SK-N-SH (cell line): Measurements from ENCODE around the gene XPO1. TPM values are rescaled to one million over a fixed set of nuclear protein-coding genes. Genes with fewer than 3 reads are reported as not detected.
A peak's percentile ranks its signal among the peaks of the same experiment; 100 is the strongest.

Experiments
- CTCF ChIA-PET: fragments of 300-600, 350-600 bp; formaldehyde crosslinking; extraction: SDS; loops from one replicate; lab custom pipeline; 2021; lab: Yijun Ruan, JAX
- POLR2A ChIA-PET: fragments of 350-600 bp; sonication (Branson Sonifier 250); formaldehyde crosslinking; extraction: SDS; loops from one replicate; lab custom pipeline; 2020; ENCODE audit warnings: antibody characterized with exemption, inconsistent platforms; lab: Yijun Ruan, JAX
- DNase-seq: peaks from one replicate; pipeline ENCODE4 v3.0.0; 2012
- H2AFZ ChIP-seq: fragments of 200-600 bp; sonication (generic); 2 replicates; pipeline ENCODE4 v1.8.1; 2016; ENCODE audit warnings: antibody characterized with exemption, mild to moderate bottlenecking, low read depth
- H3F3A ChIP-seq: fragments of 200-600 bp; sonication (generic); replicated peaks from 2 replicates; pipeline ENCODE3; 2016; ENCODE audit warnings: antibody characterized with exemption, mild to moderate bottlenecking; ENCODE audit not compliant: insufficient read depth
- H3K27ac ChIP-seq, 2 experiments: fragments of 200-500 bp in 1 of 2; fragments of 200-600 bp in 1 of 2; sonication (Bioruptor generic) in 1 of 2; sonication (generic), shearing (Covaris generic) in 1 of 2; 2 replicates each; pipeline versions ENCODE4 v1.5.1 to v1.6.1; 2014 to 2016; ENCODE audit warnings: low read depth in 2 of 2, inconsistent platforms in 1 of 2, low read length in 1 of 2, mild to moderate bottlenecking in 1 of 2, mixed read lengths in 1 of 2
- H3K27me3 ChIP-seq: fragments of 200-600 bp; sonication (generic), shearing (Covaris generic); 2 replicates; pipeline ENCODE4 v1.6.1; 2016; ENCODE audit warnings: mixed run types; ENCODE audit not compliant: insufficient read depth
- H3K36me3 ChIP-seq, 2 experiments: fragments of 200-500 bp in 1 of 2; fragments of 200-600 bp in 1 of 2; sonication (Bioruptor generic) in 1 of 2; sonication (generic) in 1 of 2; replicated peaks in 1 of 2; 2 replicates each; pipeline versions ENCODE3 to v1.5.1; 2014 to 2016; ENCODE audit warnings: low read length in 1 of 2, mild to moderate bottlenecking in 1 of 2; ENCODE audit not compliant: insufficient read depth in 2 of 2, control insufficient read depth in 1 of 2
- H3K4me1 ChIP-seq, 2 experiments: fragments of 200-500 bp in 1 of 2; fragments of 200-600 bp in 1 of 2; sonication (Bioruptor generic) in 1 of 2; sonication (generic), shearing (Covaris generic) in 1 of 2; 2 replicates each; pipeline versions ENCODE4 v1.5.1 to v1.6.1; 2014 to 2016; ENCODE audit warnings: low read depth in 1 of 2, low read length in 1 of 2, mixed run types in 1 of 2; ENCODE audit not compliant: insufficient read depth in 2 of 2, control insufficient read depth in 1 of 2
- H3K4me2 ChIP-seq: fragments of 200-600 bp; sonication (generic), shearing (Covaris generic); 2 replicates; pipeline ENCODE4 v1.6.1; 2017; ENCODE audit warnings: mixed run types
- H3K4me3 ChIP-seq, 2 experiments: fragments of 200-500 bp in 1 of 2; fragments of 200-600 bp in 1 of 2; sonication (Bioruptor generic) in 1 of 2; sonication (generic), shearing (Covaris generic) in 1 of 2; 2 replicates each; pipeline versions ENCODE4 v1.5.1 to v1.8.1; 2014 to 2016; ENCODE audit warnings: low read depth in 2 of 2, inconsistent platforms in 1 of 2, low read length in 1 of 2, mild to moderate bottlenecking in 1 of 2, mixed read lengths in 1 of 2, moderate library complexity in 1 of 2
- H3K79me2 ChIP-seq: fragments of 200-600 bp; sonication (generic); 2 replicates; pipeline ENCODE4 v1.8.1; 2017; ENCODE audit warnings: mild to moderate bottlenecking; ENCODE audit not compliant: insufficient read depth
- H3K9ac ChIP-seq: fragments of 200-600 bp; sonication (generic); 2 replicates; pipeline ENCODE4 v1.6.1; 2017; ENCODE audit warnings: mixed run types
- H3K9me2 ChIP-seq: fragments of 200-600 bp; sonication (generic); 2 replicates; pipeline ENCODE4 v1.6.1; 2017; ENCODE audit warnings: mixed run types
- H3K9me3 ChIP-seq: fragments of 200-600 bp; sonication (generic); 2 replicates; pipeline ENCODE4 v1.6.1; 2017; ENCODE audit warnings: mixed run types, mild to moderate bottlenecking, moderate library complexity
- H4K20me1 ChIP-seq: fragments of 200-600 bp; sonication (generic); 2 replicates; pipeline ENCODE4 v1.6.1; 2017; ENCODE audit warnings: mild to moderate bottlenecking, mixed run types; ENCODE audit not compliant: insufficient read depth
- CHD2 ChIP-seq: fragments of 150-350 bp; IDR thresholded peaks from 2 replicates; pipeline ENCODE4 v1.6.1; 2018; ENCODE audit warnings: low read length; ENCODE audit not compliant: partially characterized antibody
- FOXJ3 ChIP-seq: sonication (generic); formaldehyde crosslinking; IDR thresholded peaks from 2 replicates; pipeline ENCODE4 v1.5.1; 2020; ENCODE audit warnings: mild to moderate bottlenecking, missing genetic modification reagents
- FOXM1 ChIP-seq: IDR thresholded peaks from 2 replicates; pipeline ENCODE4 v1.4.0; 2012; ENCODE audit warnings: low read depth, mild to moderate bottlenecking
- JUND ChIP-seq: IDR thresholded peaks from 2 replicates; pipeline ENCODE4 v1.4.0; 2012
- NFIC ChIP-seq: IDR thresholded peaks from 2 replicates; pipeline ENCODE4 v1.4.0; 2012; ENCODE audit warnings: borderline replicate concordance
- NRF1 ChIP-seq: IDR thresholded peaks from 2 replicates; pipeline ENCODE4 v1.6.1; 2012; ENCODE audit warnings: low read depth, mild to moderate bottlenecking, low read length
- PBX3 ChIP-seq: IDR thresholded peaks from 2 replicates; pipeline ENCODE4; 2012
- RFX5 ChIP-seq: IDR thresholded peaks from 2 replicates; pipeline ENCODE4 v1.6.1; 2012; ENCODE audit warnings: mild to moderate bottlenecking, improper control_type of control experiment, low read length
- SIN3A ChIP-seq: IDR thresholded peaks from 2 replicates; pipeline ENCODE4 v1.6.1; 2012; ENCODE audit warnings: low read depth, mild to moderate bottlenecking, low read length, moderate library complexity, borderline replicate concordance
- TAF1 ChIP-seq: IDR thresholded peaks from 2 replicates; pipeline ENCODE4 v1.6.1; 2012; ENCODE audit warnings: low read depth, mild to moderate bottlenecking, low read length, moderate library complexity, borderline replicate concordance
- TCF12 ChIP-seq: IDR thresholded peaks from 2 replicates; pipeline ENCODE4 v1.4.0; 2012
- USF2 ChIP-seq: fragments of 150-350 bp; IDR thresholded peaks from 2 replicates; pipeline ENCODE4 v1.6.1; 2017; ENCODE audit warnings: antibody characterized with exemption, low read length, low read depth, borderline replicate concordance
- ZBTB33 ChIP-seq: IDR thresholded peaks from 2 replicates; pipeline ENCODE4 v1.4.0; 2012; ENCODE audit warnings: low read depth, borderline replicate concordance
- WGBS: methylation state at CpG from one replicate; pipeline ENCODE4 v1.1.6; 2017; ENCODE audit warnings: low lambda C conversion rate; 5-methylcytosine and 5-hydroxymethylcytosine counted together
- polyA plus RNA-seq, 3 experiments: library from polyadenylated mRNA; depleted of rRNA; stranded (reverse); fragments of >200 nt; gene quantifications; 2 replicates each; pipeline ENCODE4 v1.2.3, GENCODE V29; 2012

The XPO1 gene
- polyA plus RNA-seq, 1 of the 3 experiments (the other 2 are of a cell fraction) = 61.0 TPM

GRCh38 chr2:61470122-61470951 lies 67.8 kb downstream of the XPO1 start:
- Histone ChIP-seq H3K9me3 (no peaks in the 10 kb centered on the region), H3K36me3 (peaks cover 5 to 22% of the 10 kb centered on the region in 2 experiments), H3K27ac (peak overlapping the region; percentile 82 to 90), H3F3A (peaks cover 24% of the 10 kb centered on the region), H3K9ac (peak overlapping the region; percentile 94), H3K4me1 (peaks cover 2 to 10% of the 10 kb centered on the region in 2 experiments; a peak in 3 of 4 replicates), H3K27me3 (no peaks in the 10 kb centered on the region), H3K79me2 (peaks cover 70% of the 10 kb centered on the region), H2AFZ (no peak overlapping the region), H4K20me1 (peaks cover 45% of the 10 kb centered on the region), H3K4me2 (peak overlapping the region; percentile 91), H3K9me2 (no peaks in the 10 kb centered on the region), H3K4me3 (peak overlapping the region; percentile 64 to 72)
- WGBS = 2% methylated on average over 28 of the region's 94 CpGs
- ChIA-PET POLR2A (interaction anchor here (1.0 kb wide), 1 partner anchor 68 kb away, joined by 3 read pairs; the partner anchor contains the start of gene XPO1), CTCF (no interaction called here)
- DNase-seq = peak; percentile 96
- TF ChIP-seq PBX3 (peak; percentile 21; the same call in 1 of the 2 replicates), USF2 (no peak), TCF12 (no peak), NFIC (no peak), RFX5 (no peak), FOXJ3 (CRISPR knock-in tag) (no peak), JUND (no peak), TAF1 (peak; percentile 63; the same call in 1 of the 2 replicates), CHD2 (peak; percentile 59), FOXM1 (no peak), SIN3A (no peak; the same call in 1 of the 2 replicates), NRF1 (0 out of 2 replicates have a peak, but pooled peaks have one; percentile 12), ZBTB33 (no peak)
